Left lung (tissue), 10 donors: ENCODE results near the gene RBM26. TPM values are rescaled to one million over a fixed set of nuclear protein-coding genes. Genes with fewer than 3 reads are reported as not detected.
"Not testable (repeated sequence)": the region's sequence is repeated elsewhere in the genome, so short reads cannot be mapped to it uniquely, and the experiment has no call there.

Experiments used
- ATAC-seq: fragments of 200-7000 bp; cut with Tn5 transposase; one replicate; pipeline ENCODE4 v1.9.1; 2020; ENCODE audit warnings: moderate library complexity
- DNase-seq, 4 donors: peaks; one replicate each; pipeline ENCODE4 v3.0.0-alpha.2; 2013 to 2020
- H3K27ac ChIP-seq, 2 donors: fragments of 200-600 bp; sonication (generic) in 1 of 2; one replicate each; pipeline versions ENCODE4 v1.5.0 to v1.8.0; 2020 to 2021
- H3K27me3 ChIP-seq, 2 donors: fragments of 200-600 bp; sonication (generic) in 1 of 2; one replicate each; pipeline versions ENCODE4 v1.5.0 to v1.8.0; 2020 to 2021
- H3K36me3 ChIP-seq, 2 donors: fragments of 200-600 bp; sonication (generic) in 1 of 2; one replicate each; pipeline versions ENCODE4 v1.5.0 to v1.8.0; 2020 to 2021
- H3K4me1 ChIP-seq, 2 donors: fragments of 200-600 bp; one replicate each; pipeline ENCODE4 v1.8.0; 2021
- H3K4me3 ChIP-seq, 2 donors: fragments of 200-600 bp; sonication (generic) in 1 of 2; one replicate each; pipeline versions ENCODE4 v1.5.0 to v1.8.0; 2020 to 2021; ENCODE audit warnings: mild to moderate bottlenecking in 1 of 2
- H3K9me3 ChIP-seq, 2 donors: fragments of 200-600 bp; sonication (generic) in 1 of 2; one replicate each; pipeline versions ENCODE4 v1.5.0 to v1.8.0; 2020 to 2021
- CTCF ChIP-seq, 2 donors: fragments of 200-600 bp; sonication (generic) in 1 of 2; IDR thresholded peaks; one replicate each; pipeline versions ENCODE4 v1.5.0 to v1.8.0; 2021; ENCODE audit warnings: antibody characterized with exemption in 2 of 2
- intact Hi-C, 2 donors: fragments of 100-400 bp; cut with DNase I; formaldehyde crosslinking; loops; one replicate each; pipeline versions ENCODE4 v1.11.2 to v1.14.2; 2022
- polyA plus RNA-seq, 6 donors: library from polyadenylated mRNA; unstranded; fragments of 120-200 nt; gene quantifications; one replicate each; pipeline ENCODE4 v1.2.1, GENCODE V29; 2013; ENCODE audit not compliant: insufficient read length in 6 of 6
- total RNA-seq, 2 donors: library from RNA; stranded (reverse); fragmentation: NEBNext Ultra II Directional; extraction: Animal tissue kit (Norgen Biotek cat#: 25700); gene quantifications; one replicate each; pipeline ENCODE4 v1.2.1, GENCODE V29; 2021
- donor health status: DM: no; HTN: yes; CAD: no.
- donor health status: DM: no; HTN: no; CAD: no.

Gene RBM26
- total and polyA plus RNA-seq, 8 donors: 29.0 to 115 (median 110) TPM

GRCh38 chr13:79285159-79285558 lies 120.9 kb downstream of the RBM26 start:
- Histone ChIP-seq H3K27me3 (no peaks in the 10 kb centered on the region), H3K27ac (no peak overlapping the region), H3K36me3 (no peaks in the 10 kb centered on the region), H3K4me3 (no peak overlapping the region), H3K4me1 (peaks cover 0 to 3% of the 10 kb centered on the region in 2 donors), H3K9me3 (no peaks in the 10 kb centered on the region)
- intact Hi-C loops: no loop called here
- DNase-seq: peak in 1 of 4 donors; percentile 10
- no peak for TF ChIP-seq CTCF (IDR thresholded peaks at IDR 0.05)
- ATAC-seq: peak; percentile 71

GRCh38 chr13:79283742-79284141 lies 122.3 kb downstream of the RBM26 start:
- no peak for ATAC-seq
- intact Hi-C loops: no loop called here

GRCh38 chr13:79282976-79283375 lies 123.1 kb downstream of the RBM26 start:
- TF ChIP-seq CTCF (IDR thresholded peaks at IDR 0.05): no peak
- Histone ChIP-seq H3K4me1 (no peaks in the 10 kb centered on the region), H3K4me3 (no peak overlapping the region), H3K27ac (no peak overlapping the region), H3K9me3 (no peaks in the 10 kb centered on the region), H3K27me3 (no peaks in the 10 kb centered on the region), H3K36me3 (no peaks in the 10 kb centered on the region)
- no peak for DNase-seq
- ATAC-seq: peak; percentile 51
- intact Hi-C loops: no loop called here

More at GRCh38 chr13:79283742-79284141, 122.3 kb downstream of the RBM26 start:
- Histone ChIP-seq H3K4me3 (no peak overlapping the region), H3K27ac (no peak overlapping the region), H3K9me3 (no peaks in the 10 kb centered on the region), H3K27me3 (no peaks in the 10 kb centered on the region), H3K36me3 (no peaks in the 10 kb centered on the region), H3K4me1 (no peaks in the 10 kb centered on the region)
- no peak for DNase-seq
- no peak for TF ChIP-seq CTCF (IDR thresholded peaks at IDR 0.05)

GRCh38 chr13:79282508-79282907 lies 123.5 kb downstream of the RBM26 start:
- intact Hi-C loops: no loop called here

GRCh38 chr13:79281339-79281747 lies 124.7 kb downstream of the RBM26 start:
- intact Hi-C loops: no loop called here
- Histone ChIP-seq H3K36me3 (no peaks in the 10 kb centered on the region), H3K9me3 (no peaks in the 10 kb centered on the region), H3K27me3 (no peaks in the 10 kb centered on the region), H3K27ac (no peak overlapping the region), H3K4me1 (no peaks in the 10 kb centered on the region), H3K4me3 (no peak overlapping the region)
- no peak for TF ChIP-seq CTCF (IDR thresholded peaks at IDR 0.05)
- DNase-seq (no peak), ATAC-seq (no peak)

More at GRCh38 chr13:79282508-79282907, 123.5 kb downstream of the RBM26 start:
- no peak for DNase-seq
- Histone ChIP-seq H3K27ac (no peak overlapping the region), H3K36me3 (no peaks in the 10 kb centered on the region), H3K27me3 (no peaks in the 10 kb centered on the region), H3K9me3 (no peaks in the 10 kb centered on the region), H3K4me3 (no peak overlapping the region), H3K4me1 (no peaks in the 10 kb centered on the region)
- TF ChIP-seq CTCF (IDR thresholded peaks at IDR 0.05): no peak
- ATAC-seq: no peak

GRCh38 chr13:79279735-79280134 lies 126.3 kb downstream of the RBM26 start:
- H3K36me3 ChIP-seq, intact Hi-C loops, H3K4me3 ChIP-seq, H3K9me3 ChIP-seq, H3K27ac ChIP-seq, H3K27me3 ChIP-seq, DNase-seq, H3K4me1 ChIP-seq, ATAC-seq: not testable (repeated sequence)
